ENCODE results near the gene KRT81.

Gene KRT81

DNA sequence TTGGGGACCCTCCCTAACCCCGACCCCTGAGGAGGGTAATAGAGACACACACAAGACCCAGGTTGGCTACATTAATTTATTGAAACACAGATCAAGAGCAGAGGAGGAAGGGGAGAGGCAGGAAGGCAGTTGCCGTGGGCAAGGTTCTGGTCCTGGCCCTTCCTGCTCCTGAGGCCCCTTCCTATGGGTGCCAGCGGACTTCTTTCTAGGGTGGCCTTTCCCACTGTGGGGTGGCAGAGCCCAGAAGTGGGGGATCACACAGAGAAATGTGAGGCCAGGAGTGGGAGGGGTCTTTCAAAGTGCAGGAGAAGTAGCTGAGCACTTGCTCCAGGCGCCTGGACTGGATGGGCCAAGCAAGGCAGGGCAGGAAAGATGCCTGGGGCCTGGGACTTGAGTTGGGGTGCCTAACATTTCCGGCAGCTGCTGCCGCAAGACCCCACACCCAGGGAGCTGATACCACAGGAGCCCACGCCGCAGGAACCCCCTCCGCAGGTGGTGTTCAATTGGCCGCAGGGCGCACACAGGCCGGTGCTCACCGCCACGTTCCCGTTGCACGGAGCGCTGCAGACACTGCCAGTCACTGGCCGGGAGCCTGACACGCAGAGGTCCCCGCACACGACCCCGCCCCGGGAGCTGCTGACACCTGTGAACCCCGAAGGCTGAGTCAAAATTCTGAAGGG, 5.3 kb downstream of the KRT81 start:
- DNase-seq (ENCODE audit: extremely low spot score), result no peak
- no peak for TF ChIP-seq TARDBP (IDR thresholded peaks at IDR 0.05)
- no peak for TF ChIP-seq ELF4 (IDR thresholded peaks at IDR 0.05)
- no peak for TF ChIP-seq ZNF384 (IDR thresholded peaks at IDR 0.05)
- no peak for TF ChIP-seq FOXA1 (IDR thresholded peaks at IDR 0.05)
- TF ChIP-seq CTBP1 (IDR thresholded peaks at IDR 0.05; ENCODE audit: borderline replicate concordance), result no peak
- no peak for TF ChIP-seq SUZ12 (IDR thresholded peaks at IDR 0.05)
- no peak for TF ChIP-seq LEF1 (IDR thresholded peaks at IDR 0.05; ENCODE audit: borderline replicate concordance)
- TF ChIP-seq L3MBTL2 (conservative IDR thresholded peaks at IDR 0.05), result no peak
- no peak for TF ChIP-seq HDGF (IDR thresholded peaks at IDR 0.05; ENCODE audit: borderline replicate concordance)
- TF ChIP-seq BHLHE40 (IDR thresholded peaks at IDR 0.05; ENCODE audit: borderline replicate concordance), result no peak
- no peak for TF ChIP-seq ARNT (IDR thresholded peaks at IDR 0.05)
- TF ChIP-seq SP1 (IDR thresholded peaks at IDR 0.05), result no peak
- no peak for TF ChIP-seq NFRKB (IDR thresholded peaks at IDR 0.05)
- TF ChIP-seq, protein P1, sequence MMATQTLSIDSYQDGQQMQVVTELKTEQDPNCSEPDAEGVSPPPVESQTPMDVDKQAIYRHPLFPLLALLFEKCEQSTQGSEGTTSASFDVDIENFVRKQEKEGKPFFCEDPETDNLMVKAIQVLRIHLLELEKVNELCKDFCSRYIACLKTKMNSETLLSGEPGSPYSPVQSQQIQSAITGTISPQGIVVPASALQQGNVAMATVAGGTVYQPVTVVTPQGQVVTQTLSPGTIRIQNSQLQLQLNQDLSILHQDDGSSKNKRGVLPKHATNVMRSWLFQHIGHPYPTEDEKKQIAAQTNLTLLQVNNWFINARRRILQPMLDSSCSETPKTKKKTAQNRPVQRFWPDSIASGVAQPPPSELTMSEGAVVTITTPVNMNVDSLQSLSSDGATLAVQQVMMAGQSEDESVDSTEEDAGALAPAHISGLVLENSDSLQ (IDR thresholded peaks at IDR 0.05), result no peak
- TF ChIP-seq FOXK2 (IDR thresholded peaks at IDR 0.05), result no peak
- TF ChIP-seq FOXM1 (IDR thresholded peaks at IDR 0.05; ENCODE audit: borderline replicate concordance), result no peak
- POLR2A ChIA-PET, result no interaction called here
- CTCF ChIA-PET, result no interaction called here

- CTCF ChIA-PET, result no interaction called here
- no peak for TF ChIP-seq BHLHE40 (IDR thresholded peaks at IDR 0.05; ENCODE audit: borderline replicate concordance)
- DNase-seq (ENCODE audit: extremely low spot score), result no peak
- POLR2A ChIA-PET, result no interaction called here
Observed at GRCh38 chr12:52285172-52285745, 6.1 kb downstream of the KRT81 start.

- DNase-seq (ENCODE audit: extremely low spot score), result no peak
- POLR2A ChIA-PET, result no interaction called here
- CTCF ChIA-PET, result interaction anchor here (0.6 to 0.7 kb wide), 2 partner anchors 510 to 1496 kb away, joined by 3 read pairs; no protein-coding TSS in a partner anchor
- no peak for TF ChIP-seq CTBP1 (IDR thresholded peaks at IDR 0.05; ENCODE audit: borderline replicate concordance)
- TF ChIP-seq HDGF (IDR thresholded peaks at IDR 0.05; ENCODE audit: borderline replicate concordance), result no peak
- TF ChIP-seq FOXM1 (IDR thresholded peaks at IDR 0.05; ENCODE audit: borderline replicate concordance), result no peak
- no peak for TF ChIP-seq BHLHE40 (IDR thresholded peaks at IDR 0.05; ENCODE audit: borderline replicate concordance)
- TF ChIP-seq TARDBP (IDR thresholded peaks at IDR 0.05), result no peak
- TF ChIP-seq ARNT (IDR thresholded peaks at IDR 0.05), result no peak
- TF ChIP-seq L3MBTL2 (conservative IDR thresholded peaks at IDR 0.05), result no peak
- no peak for TF ChIP-seq SP1 (IDR thresholded peaks at IDR 0.05)
- TF ChIP-seq NFRKB (IDR thresholded peaks at IDR 0.05), result no peak
- no peak for TF ChIP-seq FOXK2 (IDR thresholded peaks at IDR 0.05)
- TF ChIP-seq FOXA1 (IDR thresholded peaks at IDR 0.05), result no peak
- TF ChIP-seq ELF4 (IDR thresholded peaks at IDR 0.05), result no peak
- TF ChIP-seq LEF1 (IDR thresholded peaks at IDR 0.05; ENCODE audit: borderline replicate concordance), result no peak
- TF ChIP-seq, protein P1 (IDR thresholded peaks at IDR 0.05), result no peak
- TF ChIP-seq SUZ12 (IDR thresholded peaks at IDR 0.05), result no peak
- no peak for TF ChIP-seq ZNF384 (IDR thresholded peaks at IDR 0.05)
Observed at GRCh38 chr12:52284562-52285171, 6.7 kb downstream of the KRT81 start.

GRCh38 chr12:52280796-52281560, 10.4 kb downstream of the KRT81 start:
- ChIA-PET CTCF (interaction anchor here (0.7 to 2.2 kb wide), 2 partner anchors 11 to 91 kb away, joined by 3 to 17 read pairs; no protein-coding TSS in a partner anchor), POLR2A (no interaction called here)
- no peak for TF ChIP-seq SUZ12 (IDR thresholded peaks at IDR 0.05)

DNA sequence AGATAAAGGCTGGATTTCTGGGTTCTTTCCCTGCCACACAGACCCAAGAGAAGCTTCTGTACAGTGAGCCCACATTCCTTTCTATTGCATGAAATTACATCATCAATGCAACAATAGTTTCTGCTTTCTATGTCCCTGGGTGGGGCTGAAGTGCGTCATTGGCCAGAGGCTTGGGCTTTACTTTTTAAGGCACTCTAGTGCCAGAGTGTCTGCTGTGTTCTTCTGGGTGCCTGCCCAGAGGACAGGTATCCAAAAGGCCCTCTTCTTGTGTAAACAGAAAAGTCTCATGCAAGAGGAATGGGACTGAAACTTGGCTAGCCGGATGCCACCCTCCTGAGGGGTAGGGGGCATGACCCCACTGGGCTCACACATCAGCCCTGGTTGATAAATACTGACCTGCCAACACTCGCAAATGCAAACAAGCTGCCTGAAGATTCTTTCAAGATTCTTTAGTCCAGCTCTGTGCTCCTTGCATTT, 11.0 kb downstream of the KRT81 start:
- ChIA-PET POLR2A (no interaction called here), CTCF (interaction anchor here (0.7 to 2.2 kb wide), 3 partner anchors 11 to 90 kb away, joined by 3 to 17 read pairs (median 4); no protein-coding TSS in a partner anchor)
- DNase-seq (ENCODE audit: extremely low spot score), result no peak
- TF ChIP-seq SUZ12 (IDR thresholded peaks at IDR 0.05) (no peak), ARNT (IDR thresholded peaks at IDR 0.05) (no peak), HDGF (IDR thresholded peaks at IDR 0.05; ENCODE audit: borderline replicate concordance) (no peak), ELF4 (IDR thresholded peaks at IDR 0.05) (no peak), BHLHE40 (IDR thresholded peaks at IDR 0.05; ENCODE audit: borderline replicate concordance) (no peak), FOXM1 (IDR thresholded peaks at IDR 0.05; ENCODE audit: borderline replicate concordance) (no peak), FOXA1 (IDR thresholded peaks at IDR 0.05) (no peak), NFRKB (IDR thresholded peaks at IDR 0.05) (no peak), ZNF384 (IDR thresholded peaks at IDR 0.05) (no peak), SP1 (IDR thresholded peaks at IDR 0.05) (no peak), TARDBP (IDR thresholded peaks at IDR 0.05) (no peak), LEF1 (IDR thresholded peaks at IDR 0.05; ENCODE audit: borderline replicate concordance) (no peak), CTBP1 (IDR thresholded peaks at IDR 0.05; ENCODE audit: borderline replicate concordance) (no peak), L3MBTL2 (conservative IDR thresholded peaks at IDR 0.05) (no peak)
- TF ChIP-seq, protein P1 (IDR thresholded peaks at IDR 0.05), result no peak

More at GRCh38 chr12:52280796-52281560, 10.4 kb downstream of the KRT81 start:
- no peak for DNase-seq (ENCODE audit: extremely low spot score)

Data from HEK293T (cell line).